ENCODE data around the gene TRIM17.

DNA sequence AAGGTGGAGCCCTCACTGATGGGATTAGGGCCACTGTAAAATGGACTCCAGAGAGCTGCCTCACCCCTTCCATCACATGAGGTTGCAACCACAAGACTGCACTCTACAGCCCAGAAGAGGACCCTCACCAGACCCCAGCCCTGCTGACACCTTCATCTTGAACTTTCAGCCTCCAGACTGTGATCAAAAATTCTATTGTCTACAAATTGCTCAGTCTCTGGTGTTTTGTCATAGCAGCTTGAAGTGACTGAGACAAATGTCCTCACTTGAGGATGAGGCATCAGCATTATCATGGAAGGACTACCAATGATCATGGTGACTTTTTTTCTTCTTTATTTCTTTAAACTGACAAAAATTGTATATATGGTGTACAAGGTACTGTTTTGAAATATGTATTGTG is 26.7 kb upstream of the TRIM17 start:
- TF ChIP-seq, protein P1, sequence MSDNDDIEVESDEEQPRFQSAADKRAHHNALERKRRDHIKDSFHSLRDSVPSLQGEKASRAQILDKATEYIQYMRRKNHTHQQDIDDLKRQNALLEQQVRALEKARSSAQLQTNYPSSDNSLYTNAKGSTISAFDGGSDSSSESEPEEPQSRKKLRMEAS (IDR thresholded peaks at IDR 0.05; ENCODE audit: low read depth) = no peak
- TF ChIP-seq POLR2AphosphoS5 (IDR thresholded peaks at IDR 0.05; ENCODE audit: low read depth, low read length) (no peak), EP300 (IDR thresholded peaks at IDR 0.05; ENCODE audit: borderline replicate concordance in 1 of 2, low read depth in 1 of 2, low read length in 1 of 2) (no peak), FOXJ3 (CRISPR knock-in tag; IDR thresholded peaks at IDR 0.05) (no peak), JUND (IDR thresholded peaks at IDR 0.05) (no peak), ELF1 (IDR thresholded peaks at IDR 0.05) (no peak), TAF1 (IDR thresholded peaks at IDR 0.05; ENCODE audit: borderline replicate concordance, low read depth, low read length) (no peak), TEAD4 (IDR thresholded peaks at IDR 0.05; ENCODE audit: borderline replicate concordance, insufficient read depth) (no peak)
- TF ChIP-seq, protein P2, sequence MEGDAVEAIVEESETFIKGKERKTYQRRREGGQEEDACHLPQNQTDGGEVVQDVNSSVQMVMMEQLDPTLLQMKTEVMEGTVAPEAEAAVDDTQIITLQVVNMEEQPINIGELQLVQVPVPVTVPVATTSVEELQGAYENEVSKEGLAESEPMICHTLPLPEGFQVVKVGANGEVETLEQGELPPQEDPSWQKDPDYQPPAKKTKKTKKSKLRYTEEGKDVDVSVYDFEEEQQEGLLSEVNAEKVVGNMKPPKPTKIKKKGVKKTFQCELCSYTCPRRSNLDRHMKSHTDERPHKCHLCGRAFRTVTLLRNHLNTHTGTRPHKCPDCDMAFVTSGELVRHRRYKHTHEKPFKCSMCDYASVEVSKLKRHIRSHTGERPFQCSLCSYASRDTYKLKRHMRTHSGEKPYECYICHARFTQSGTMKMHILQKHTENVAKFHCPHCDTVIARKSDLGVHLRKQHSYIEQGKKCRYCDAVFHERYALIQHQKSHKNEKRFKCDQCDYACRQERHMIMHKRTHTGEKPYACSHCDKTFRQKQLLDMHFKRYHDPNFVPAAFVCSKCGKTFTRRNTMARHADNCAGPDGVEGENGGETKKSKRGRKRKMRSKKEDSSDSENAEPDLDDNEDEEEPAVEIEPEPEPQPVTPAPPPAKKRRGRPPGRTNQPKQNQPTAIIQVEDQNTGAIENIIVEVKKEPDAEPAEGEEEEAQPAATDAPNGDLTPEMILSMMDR (IDR thresholded peaks at IDR 0.05) = no peak
- TF ChIP-seq, protein P3, sequence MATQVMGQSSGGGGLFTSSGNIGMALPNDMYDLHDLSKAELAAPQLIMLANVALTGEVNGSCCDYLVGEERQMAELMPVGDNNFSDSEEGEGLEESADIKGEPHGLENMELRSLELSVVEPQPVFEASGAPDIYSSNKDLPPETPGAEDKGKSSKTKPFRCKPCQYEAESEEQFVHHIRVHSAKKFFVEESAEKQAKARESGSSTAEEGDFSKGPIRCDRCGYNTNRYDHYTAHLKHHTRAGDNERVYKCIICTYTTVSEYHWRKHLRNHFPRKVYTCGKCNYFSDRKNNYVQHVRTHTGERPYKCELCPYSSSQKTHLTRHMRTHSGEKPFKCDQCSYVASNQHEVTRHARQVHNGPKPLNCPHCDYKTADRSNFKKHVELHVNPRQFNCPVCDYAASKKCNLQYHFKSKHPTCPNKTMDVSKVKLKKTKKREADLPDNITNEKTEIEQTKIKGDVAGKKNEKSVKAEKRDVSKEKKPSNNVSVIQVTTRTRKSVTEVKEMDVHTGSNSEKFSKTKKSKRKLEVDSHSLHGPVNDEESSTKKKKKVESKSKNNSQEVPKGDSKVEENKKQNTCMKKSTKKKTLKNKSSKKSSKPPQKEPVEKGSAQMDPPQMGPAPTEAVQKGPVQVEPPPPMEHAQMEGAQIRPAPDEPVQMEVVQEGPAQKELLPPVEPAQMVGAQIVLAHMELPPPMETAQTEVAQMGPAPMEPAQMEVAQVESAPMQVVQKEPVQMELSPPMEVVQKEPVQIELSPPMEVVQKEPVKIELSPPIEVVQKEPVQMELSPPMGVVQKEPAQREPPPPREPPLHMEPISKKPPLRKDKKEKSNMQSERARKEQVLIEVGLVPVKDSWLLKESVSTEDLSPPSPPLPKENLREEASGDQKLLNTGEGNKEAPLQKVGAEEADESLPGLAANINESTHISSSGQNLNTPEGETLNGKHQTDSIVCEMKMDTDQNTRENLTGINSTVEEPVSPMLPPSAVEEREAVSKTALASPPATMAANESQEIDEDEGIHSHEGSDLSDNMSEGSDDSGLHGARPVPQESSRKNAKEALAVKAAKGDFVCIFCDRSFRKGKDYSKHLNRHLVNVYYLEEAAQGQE (IDR thresholded peaks at IDR 0.05; ENCODE audit: low read depth, low read length) = no peak
